GM12878 (cell line): ENCODE data around the gene THADA. TPM values are rescaled to one million over a fixed set of nuclear protein-coding genes. Genes with fewer than 3 reads are reported as not detected.

ENCODE experiments used
- ATAC-seq: fragments of 200-7000 bp; cut with Tn5 transposase; 3 replicates; pipeline ENCODE4 v1.9.1; 2020; ENCODE audit warnings: mild to moderate bottlenecking, moderate library complexity
- BruUV-seq: library from RNA; stranded (reverse); fragments of 400-500 nt; replicated peaks from 2 replicates; lab custom pipeline; 2021; lab: Mats Ljungman, UMichigan
- CTCF ChIA-PET: fragments of 300-600 bp; sonication (Branson Sonifier 250); formaldehyde crosslinking; extraction: SDS; loops from one replicate; lab custom pipeline; 2021; ENCODE audit warnings: inconsistent platforms; lab: Yijun Ruan, JAX
- POLR2A ChIA-PET: fragments of 350-600 bp; formaldehyde crosslinking; extraction: SDS; loops from one replicate; lab custom pipeline; 2021; ENCODE audit warnings: inconsistent platforms; lab: Charles Lee
- RAD21 ChIA-PET: fragments of 300-600 bp; sonication (Branson Sonifier 250); formaldehyde crosslinking; loops from one replicate; lab custom pipeline; 2023; ENCODE audit warnings: antibody characterized with exemption; ENCODE audit not compliant: unreplicated experiment; lab: Charles Lee
- SMC1A ChIA-PET: fragments of 300-600 bp; sonication (Branson Sonifier 250); formaldehyde crosslinking; loops from one replicate; lab custom pipeline; 2023; ENCODE audit not compliant: unreplicated experiment, uncharacterized antibody; lab: Charles Lee
- DNase-seq: peaks from one replicate; pipeline ENCODE4 v3.0.0-alpha.2; 2011; ENCODE audit warnings: low read depth, low spot score
- FAIRE-seq: peaks from 3 replicates; lab custom pipeline; 2011; peaks lifted over from hg19 to GRCh38; lab: Jason Lieb, UNC
- H2AFZ ChIP-seq: 2 replicates; pipeline ENCODE4 v1.6.0; 2011; ENCODE audit warnings: low read depth, low read length, control low read depth; ENCODE audit not compliant: control insufficient read depth
- H3K27ac ChIP-seq: 2 replicates; pipeline ENCODE4 v1.5.1; 2011; ENCODE audit warnings: control low read depth; ENCODE audit not compliant: control insufficient read depth, insufficient read depth
- H3K27me3 ChIP-seq, 2 experiments: replicated peaks in 1 of 2; 2 replicates each; pipeline versions ENCODE4 v1.6.0 to v1.6.1; 2011; ENCODE audit warnings: low read length in 1 of 2; ENCODE audit not compliant: control insufficient read depth in 2 of 2, insufficient read depth in 2 of 2
- H3K36me3 ChIP-seq, 2 experiments: 2 replicates each; pipeline ENCODE4 v1.5.1; 2011; ENCODE audit warnings: low read length in 1 of 2; ENCODE audit not compliant: control insufficient read depth in 2 of 2, insufficient read depth in 2 of 2
- H3K4me1 ChIP-seq: 2 replicates; pipeline ENCODE4 v1.6.1; 2011; ENCODE audit warnings: mild to moderate bottlenecking, low read length, moderate library complexity, mixed read lengths; ENCODE audit not compliant: control insufficient read depth, insufficient read depth
- H3K4me2 ChIP-seq: 2 replicates; pipeline ENCODE4 v1.6.0; 2011; ENCODE audit warnings: control low read depth; ENCODE audit not compliant: control insufficient read depth, insufficient read depth
- H3K4me3 ChIP-seq: fragments of 200-600 bp; sonication (generic); 2 replicates; pipeline ENCODE4 v1.5.1; 2016
- H3K79me2 ChIP-seq: 2 replicates; pipeline ENCODE4 v1.6.0; 2011; ENCODE audit warnings: low read length; ENCODE audit not compliant: control insufficient read depth, insufficient read depth
- H3K9ac ChIP-seq: 2 replicates; pipeline ENCODE4 v1.8.0; 2011; ENCODE audit warnings: low read length, control low read depth, mixed read lengths; ENCODE audit not compliant: control insufficient read depth, insufficient read depth
- H3K9me3 ChIP-seq: replicated peaks from 3 replicates; pipeline ENCODE4 v1.5.1; 2011; ENCODE audit warnings: mild to moderate bottlenecking, low read length; ENCODE audit not compliant: control insufficient read depth, insufficient read depth
- H4K20me1 ChIP-seq: 2 replicates; pipeline ENCODE4 v1.6.0; 2011; ENCODE audit not compliant: control insufficient read depth, insufficient read depth
- E2F4 ChIP-seq: IDR thresholded peaks from 2 replicates; pipeline ENCODE4 v1.6.1; 2012; ENCODE audit warnings: low read depth, low read length, improper control_type of control experiment
- E2F8 ChIP-seq: fragments of 450-650 bp; IDR thresholded peaks from 2 replicates; pipeline ENCODE4 v1.6.1; 2018; ENCODE audit warnings: mild to moderate bottlenecking, low read depth, moderate library complexity; ENCODE audit not compliant: partially characterized antibody
- EED ChIP-seq: sonication (generic); IDR thresholded peaks from 2 replicates; pipeline ENCODE4 v1.6.1; 2016; ENCODE audit warnings: antibody characterized with exemption, low read depth
- EZH2 ChIP-seq: IDR thresholded peaks from 2 replicates; pipeline ENCODE4 v1.6.1; 2012; ENCODE audit warnings: low read depth, mild to moderate bottlenecking, control low read depth, inconsistent platforms, low read length, borderline replicate concordance; ENCODE audit not compliant: control insufficient read depth
- NKRF ChIP-seq: fragments of 450-650 bp; conservative IDR thresholded peaks from 2 replicates; pipeline ENCODE4 v1.6.1; 2017; ENCODE audit warnings: mild to moderate bottlenecking, moderate library complexity
- PBX3 ChIP-seq: IDR thresholded peaks from 2 replicates; pipeline ENCODE4 v1.6.1; 2011; ENCODE audit warnings: mild to moderate bottlenecking, low read depth, low read length, moderate library complexity; ENCODE audit not compliant: insufficient replicate concordance
- POLR2A ChIP-seq: IDR thresholded peaks from 2 replicates; pipeline ENCODE4 v1.6.1; 2011; ENCODE audit warnings: low read depth, mild to moderate bottlenecking, low read length
- POU2F2 ChIP-seq: IDR thresholded peaks from 3 replicates; pipeline ENCODE4 v1.6.1; 2011; ENCODE audit warnings: low read depth, mild to moderate bottlenecking, low read length, borderline replicate concordance
- RAD21 ChIP-seq: IDR thresholded peaks from 2 replicates; pipeline ENCODE4 v1.6.1; 2011; ENCODE audit warnings: mild to moderate bottlenecking, low read depth, low read length, moderate library complexity; ENCODE audit not compliant: insufficient read depth
- USF2 ChIP-seq: IDR thresholded peaks from 2 replicates; pipeline ENCODE4 v1.6.1; 2011; ENCODE audit warnings: low read depth, low read length, improper control_type of control experiment, borderline replicate concordance
- WGBS: methylation state at CpG from one replicate; pipeline ENCODE4 v1.1.6; 2016; ENCODE audit warnings: low lambda C conversion rate; ENCODE audit not compliant: insufficient replicate concordance, insufficient coverage; ENCODE audit errors: missing lambda C conversion rate; 5-methylcytosine and 5-hydroxymethylcytosine counted together
- in situ Hi-C: fragments of 300-500 bp; cut with MboI; formaldehyde crosslinking; loops from 9 replicates; pipeline ENCODE4 v1.14.3; 2018; ENCODE audit warnings: mixed read lengths
- intact Hi-C: fragments of 100-400 bp; cut with micrococcal nuclease; formaldehyde crosslinking; loops from one replicate; pipeline ENCODE4 v1.14.2; 2022; ENCODE audit not compliant: unreplicated experiment
- polyA plus RNA-seq, 11 experiments: library from polyadenylated mRNA; depleted of rRNA in 4 of 11; unstranded in 6 of 11; stranded (reverse) in 5 of 11; fragments of >200 nt; fragmentation: Nextera tagmentation in 4 of 11; fragmentation: Illumina TruSeq in 1 of 11; extraction: Ambion mirVana in 4 of 11; extraction: Trizol in 1 of 11; gene quantifications; 1 replicate in 1 of 11; 2 replicates in 10 of 11; pipeline versions ENCODE4 v1.2.1 to v1.2.3, GENCODE V29; 2011 to 2016; ENCODE audit warnings: inconsistent platforms in 2 of 11, missing spikeins in 2 of 11, low read depth in 1 of 11
- total RNA-seq, 4 experiments: library from RNA; depleted of rRNA in 3 of 4; stranded (reverse); fragments of >200 nt in 3 of 4; fragmentation: Illumina TruSeq in 1 of 4; extraction: Trizol in 1 of 4; gene quantifications; 2 replicates each; pipeline versions ENCODE4 v1.2.1 to v1.2.3, GENCODE V29; 2013 to 2021

The THADA gene
- total and polyA plus RNA-seq, 10 of the 15 experiments (the other 5 are each of a cell fraction or from before 2014, with no cell fraction given): 14.6 to 33.2 (median 23.2) TPM

GRCh38 chr2:43199492-43200488 is 396.0 kb downstream of the THADA start:
- Histone ChIP-seq H3K4me2 (no peak overlapping the region), H3K9me3 (no peaks in the 10 kb centered on the region), H3K9ac (no peak overlapping the region), H3K79me2 (no peaks in the 10 kb centered on the region), H3K4me3 (no peak overlapping the region), H4K20me1 (no peaks in the 10 kb centered on the region), H3K4me1 (peaks cover 10% of the 10 kb centered on the region), H3K36me3 (no peaks in the 10 kb centered on the region), H3K27ac (no peak overlapping the region), H3K27me3 (no peaks in the 10 kb centered on the region), H2AFZ (no peak overlapping the region)
- FAIRE-seq: no peak
- intact Hi-C loops (no loop called here), in situ Hi-C loops (no loop called here)
- no TSS peak for BruUV-seq
- POLR2A ChIA-PET: interaction anchor here (0.5 to 2.0 kb wide), 2 partner anchors 18 kb away, joined by 6 to 8 read pairs; no protein-coding TSS in a partner anchor
- ATAC-seq: no peak
- 63% methylated on average over 16 of the region's 16 CpGs for WGBS
- CTCF ChIA-PET: no interaction called here
- DNase-seq: no peak
- TF ChIP-seq USF2 (no peak), NKRF (no peak), PBX3 (no peak), E2F4 (no peak), EZH2 (no peak), E2F8 (no peak), POLR2A (no peak), EED (no peak), POU2F2 (no peak), RAD21 (no peak)
- SMC1A ChIA-PET: interaction anchor here (0.6 to 1.4 kb wide), 2 partner anchors 24 to 255 kb away, joined by 3 to 4 read pairs; no protein-coding TSS in a partner anchor
- RAD21 ChIA-PET: no interaction called here
